Activated T-cell treated with anti-CD3 and anti-CD28 coated beads, Interleukin-2, amount 50 U/mL, for 1 hour (primary cell): Measurements from ENCODE around the gene IARS2.
"Not testable (repeated sequence)": the region's sequence is repeated elsewhere in the genome, so short reads cannot be mapped to it uniquely, and the experiment has no call there.

Experiments
- DNase-seq: peaks from one replicate; pipeline ENCODE4 v3.0.0-alpha.2; 2020

The IARS2 gene

DNA sequence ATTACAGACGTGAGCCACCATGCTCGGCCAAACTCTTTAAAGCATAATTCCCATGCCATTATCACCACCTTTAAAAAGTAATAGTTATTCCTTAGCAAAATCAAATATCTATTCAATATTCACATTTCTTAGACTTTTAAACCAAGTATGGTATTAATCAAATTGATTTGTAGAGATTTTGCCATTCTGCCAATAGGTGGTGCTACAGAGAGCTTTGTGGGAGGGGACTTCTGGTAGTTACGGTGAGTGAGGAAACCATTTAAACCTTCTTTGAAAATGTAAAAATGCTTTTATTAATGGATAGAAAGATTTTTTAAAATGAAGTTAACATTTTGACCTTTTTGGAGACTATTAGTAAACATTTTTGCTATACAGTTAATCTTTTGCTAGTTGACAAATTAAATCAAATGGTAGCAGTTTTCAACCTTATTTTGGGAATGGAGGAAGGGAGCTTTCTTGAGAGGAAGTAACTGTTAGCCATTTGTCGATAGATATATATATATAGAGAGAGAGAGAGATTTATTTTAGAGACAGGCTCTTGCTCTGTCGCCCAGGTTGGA lies 19.3 kb downstream of the IARS2 start:
- no peak for DNase-seq

DNA sequence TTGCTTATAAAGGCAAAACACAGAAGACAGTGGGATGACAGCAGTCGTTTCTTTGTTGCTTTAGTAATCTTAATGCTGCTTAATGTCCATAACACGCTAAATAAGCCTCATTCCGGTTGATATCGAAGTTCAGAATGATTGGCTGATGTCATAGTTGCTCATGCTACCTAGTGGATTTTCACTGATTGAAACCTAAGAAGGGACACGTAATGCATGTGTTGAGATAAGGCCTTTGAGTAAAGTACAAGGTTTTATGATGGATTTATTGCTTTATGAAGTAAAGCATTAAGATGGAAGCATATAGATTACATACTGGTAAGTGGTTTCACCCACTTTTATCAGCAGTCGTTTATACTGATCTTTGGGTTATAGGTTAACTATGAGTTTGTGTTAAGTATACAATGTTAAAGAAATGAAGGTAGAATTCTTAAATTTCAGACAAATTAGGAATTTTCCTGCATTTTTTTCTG lies 25.1 kb downstream of the IARS2 start:
- DNase-seq: no peak

DNA sequence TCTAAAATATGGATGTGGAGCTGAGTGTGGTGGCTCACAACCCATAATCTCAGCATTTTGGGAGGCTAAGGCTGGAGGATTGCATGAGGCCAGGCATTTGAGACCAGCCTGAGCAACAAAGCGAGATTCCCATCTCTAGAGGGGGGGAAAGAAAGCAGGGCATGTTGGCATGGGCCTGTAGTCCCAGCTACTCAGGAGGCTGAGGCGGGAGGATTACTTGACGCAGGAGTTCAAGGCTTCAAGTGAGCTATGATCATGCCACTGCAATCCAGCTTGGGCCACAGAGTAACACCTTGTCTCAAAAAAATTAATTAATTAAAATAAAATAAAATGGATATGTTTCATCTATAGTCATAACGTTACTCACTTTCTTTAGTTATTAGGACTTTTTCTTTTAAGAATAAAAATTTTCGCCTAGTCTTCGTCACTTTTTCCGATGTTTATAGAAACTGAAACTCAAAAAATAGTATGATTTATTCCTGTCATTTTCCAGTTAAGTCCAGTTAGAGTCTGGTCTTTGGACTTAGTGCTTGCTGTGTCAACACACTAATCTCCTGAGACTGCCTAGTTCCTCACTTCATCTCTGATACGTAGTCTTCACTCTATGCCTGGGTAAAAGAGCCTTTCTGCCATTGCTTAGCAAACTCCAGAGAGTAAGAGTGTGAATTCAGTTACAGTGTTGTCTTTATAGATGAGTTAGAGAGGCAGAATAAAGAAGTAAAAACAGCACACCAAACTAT lies 28.0 kb downstream of the IARS2 start:
- DNase-seq: no peak

DNA sequence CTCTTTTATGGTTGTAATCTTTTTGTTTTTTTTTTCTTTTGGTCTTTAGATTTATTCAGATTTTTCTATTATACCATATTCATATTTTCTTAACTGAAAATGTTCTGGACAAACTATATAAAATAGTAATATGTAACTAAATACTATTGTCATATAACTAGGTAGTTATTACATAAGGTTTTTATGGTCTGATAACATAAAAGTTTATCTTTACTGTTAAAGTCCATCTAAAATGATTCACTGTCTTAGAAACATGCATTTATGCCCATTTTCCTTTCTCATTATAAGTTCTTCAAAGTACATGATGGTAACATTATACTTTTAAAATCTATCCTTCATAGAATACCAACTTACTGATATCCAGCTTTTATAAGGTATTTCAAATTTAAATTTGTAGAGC lies 29.1 kb downstream of the IARS2 start:
- no peak for DNase-seq

DNA sequence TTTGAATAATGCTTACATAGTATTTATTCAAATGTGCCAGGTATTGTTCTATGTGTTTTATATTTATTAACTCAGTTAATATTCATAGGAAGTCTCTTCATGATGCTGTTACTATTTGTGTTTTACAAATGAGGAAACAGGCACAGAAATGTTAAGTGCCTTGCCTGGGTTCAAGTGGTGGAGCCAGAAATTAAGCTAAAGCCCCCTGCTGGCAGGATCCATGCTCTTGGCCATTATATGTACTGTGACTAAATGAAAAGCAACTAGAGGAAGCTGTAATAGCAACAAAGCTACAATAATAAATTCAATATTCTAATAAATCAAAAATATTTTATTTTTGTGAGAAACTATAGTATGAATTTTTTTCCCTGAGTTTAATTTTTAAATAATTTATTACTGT lies 30.0 kb downstream of the IARS2 start:
- DNase-seq: no peak

DNA sequence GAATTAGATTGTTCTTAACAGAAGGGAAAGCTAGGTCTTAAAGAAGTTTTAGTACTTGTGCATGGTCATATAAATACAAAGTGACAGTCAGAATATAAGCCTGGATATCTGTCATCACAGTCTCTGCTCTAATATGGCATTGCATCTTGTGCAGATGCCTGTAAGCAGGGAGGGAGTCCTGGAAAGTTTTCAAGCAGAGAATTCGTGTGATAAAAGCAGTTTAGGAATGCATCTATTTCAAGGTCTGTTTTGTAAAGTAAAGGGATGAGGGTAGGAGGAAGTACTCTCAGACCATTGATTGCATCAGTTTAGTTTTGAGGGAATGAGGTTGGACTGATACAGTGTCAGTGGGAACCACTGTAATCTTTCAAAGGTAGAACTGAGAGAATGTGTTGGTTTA lies 30.6 kb downstream of the IARS2 start:
- no peak for DNase-seq

DNA sequence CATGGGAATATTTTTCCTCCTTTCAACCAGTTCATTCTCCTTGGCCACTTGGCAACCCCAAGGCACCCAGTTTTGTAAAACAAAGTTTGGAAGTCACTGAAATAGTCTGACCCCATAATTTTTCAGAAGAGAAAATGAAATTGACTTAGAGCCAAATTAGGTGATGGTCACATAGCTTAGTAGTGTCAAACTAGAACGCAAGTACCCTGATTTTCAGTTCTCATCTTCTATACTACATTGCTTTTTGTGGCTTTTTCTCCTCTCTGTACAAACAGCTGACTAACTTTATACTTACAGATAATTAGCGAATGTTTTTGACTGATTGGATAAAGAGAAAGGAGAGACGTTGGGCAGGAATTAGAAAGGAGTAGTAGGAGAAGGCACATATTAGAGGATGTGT lies 33.1 kb downstream of the IARS2 start:
- no peak for DNase-seq

DNA sequence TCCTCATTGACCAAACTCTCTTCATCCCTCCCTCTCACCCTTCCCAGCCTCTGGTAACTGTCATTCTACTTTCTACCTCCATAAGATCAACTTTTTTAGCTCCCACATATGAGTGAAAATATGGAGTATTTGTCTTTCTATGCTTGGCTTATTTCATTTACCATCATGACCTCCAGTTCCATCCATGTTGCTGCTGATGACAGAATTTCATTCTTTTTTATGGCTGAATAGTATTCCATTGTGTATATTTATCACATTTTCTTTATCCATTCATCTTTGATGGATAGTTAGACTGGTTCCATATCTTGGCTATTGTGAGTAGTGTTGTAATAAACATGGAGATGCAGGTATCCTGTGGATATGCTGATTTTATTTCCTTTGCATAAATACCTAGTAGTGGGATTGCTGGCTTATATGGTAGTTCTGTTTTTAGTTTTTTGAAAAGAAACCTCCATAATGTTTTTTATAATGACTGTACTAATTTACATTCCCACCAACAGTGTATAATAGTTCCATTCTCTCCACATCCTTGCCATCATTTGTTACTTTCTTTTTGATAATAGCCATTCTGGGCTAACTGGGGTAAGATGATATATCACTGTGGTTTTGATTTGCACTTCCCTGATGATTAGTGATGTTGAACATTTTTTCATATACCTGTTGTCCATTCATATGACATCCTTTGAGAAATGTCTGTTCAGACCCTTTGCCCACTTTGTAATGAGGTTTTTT lies 35.7 kb downstream of the IARS2 start:
- DNase-seq: no peak

DNA sequence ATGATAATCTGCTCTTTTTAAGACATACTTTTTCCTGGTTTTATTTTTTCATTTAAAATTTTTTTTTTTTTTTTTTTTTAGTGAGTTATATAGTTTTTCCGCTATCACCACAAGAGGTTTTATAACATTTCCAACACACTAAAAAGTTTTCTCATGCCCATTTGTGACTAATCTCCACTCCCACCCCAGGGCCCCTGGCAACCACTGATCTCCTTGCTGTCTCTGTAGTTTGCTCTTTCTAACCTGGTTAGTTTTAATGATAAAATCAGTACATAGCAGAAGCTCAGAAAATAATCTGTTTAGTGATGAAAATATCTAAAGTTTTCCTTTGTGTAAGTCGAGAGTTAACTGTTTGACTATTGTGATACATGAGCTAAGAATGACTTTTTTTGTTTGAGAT lies 41.8 kb downstream of the IARS2 start:
- no peak for DNase-seq

DNA sequence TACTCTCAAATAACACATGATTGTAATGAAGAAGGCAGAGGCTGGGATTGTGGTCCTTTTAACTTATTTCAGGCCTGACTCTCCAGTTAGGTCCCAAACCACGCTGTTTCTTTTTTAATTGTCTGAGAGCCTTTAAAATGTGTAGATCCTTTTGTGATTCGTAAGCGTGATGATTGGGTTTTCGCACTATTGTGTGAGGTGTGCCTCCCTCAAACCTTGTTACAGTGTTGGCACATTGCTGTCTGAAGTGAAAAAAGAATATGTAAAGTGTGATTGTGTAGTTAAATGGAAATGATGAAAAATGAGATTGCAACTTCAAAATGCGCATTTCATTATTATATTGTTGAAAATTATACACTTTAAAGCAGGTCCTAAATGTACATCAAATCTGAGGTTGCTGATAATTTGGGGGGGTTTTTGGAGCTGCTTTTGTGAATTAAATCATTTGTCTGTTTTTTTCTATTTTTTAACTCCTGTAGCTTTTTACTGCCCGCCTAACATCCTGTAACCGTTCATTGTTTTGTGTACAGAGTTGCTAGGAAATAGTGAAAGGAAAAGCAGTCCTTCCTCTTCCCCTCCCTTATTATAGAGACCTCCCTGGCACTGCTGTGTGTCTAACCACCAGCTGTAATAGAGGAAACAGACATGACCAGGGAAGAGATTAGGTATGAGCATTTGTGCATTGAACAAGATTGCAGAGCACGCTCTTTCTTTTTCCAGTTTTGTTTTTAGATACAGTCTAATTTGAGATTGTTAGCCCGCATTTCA lies 43.3 kb downstream of the IARS2 start:
- no peak for DNase-seq

DNA sequence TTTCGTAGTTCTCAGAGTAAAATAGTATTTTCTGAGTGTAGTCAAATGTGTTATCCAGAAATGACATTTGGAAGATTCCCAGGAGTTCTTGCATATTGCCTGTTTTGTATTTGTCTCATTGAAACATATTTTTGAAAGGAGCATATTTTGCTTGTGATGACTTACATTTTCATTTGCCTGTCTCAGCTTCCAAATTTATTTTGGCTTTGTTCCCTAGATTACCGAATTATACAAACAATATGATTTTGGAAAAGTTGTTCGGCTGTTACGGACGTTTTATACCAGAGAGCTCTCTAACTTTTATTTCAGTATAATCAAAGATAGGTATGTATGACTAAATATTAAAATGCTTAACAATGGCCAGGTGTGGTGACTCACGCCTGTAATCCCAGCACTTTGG lies 46.0 kb downstream of the IARS2 start:
- no peak for DNase-seq

DNA sequence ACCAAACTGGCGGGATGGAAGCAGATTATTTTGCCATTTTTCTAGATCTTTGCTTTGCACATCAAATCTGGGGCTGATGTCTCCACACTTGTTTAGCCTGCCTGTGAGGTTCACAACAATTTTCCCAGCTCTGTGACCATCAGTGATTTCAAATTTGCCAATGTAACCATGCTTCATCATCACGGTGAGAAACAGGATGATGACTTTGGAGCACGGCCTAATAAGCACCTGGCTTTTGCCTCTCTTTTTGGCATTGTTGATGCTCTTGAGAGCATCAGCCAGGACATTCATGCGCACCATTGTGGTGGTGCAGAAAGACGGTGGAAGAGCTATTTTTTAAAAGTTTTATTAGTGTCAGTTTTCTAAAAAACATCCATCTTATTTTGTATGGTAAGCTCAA lies 50.1 kb downstream of the IARS2 start:
- DNase-seq: no peak

DNA sequence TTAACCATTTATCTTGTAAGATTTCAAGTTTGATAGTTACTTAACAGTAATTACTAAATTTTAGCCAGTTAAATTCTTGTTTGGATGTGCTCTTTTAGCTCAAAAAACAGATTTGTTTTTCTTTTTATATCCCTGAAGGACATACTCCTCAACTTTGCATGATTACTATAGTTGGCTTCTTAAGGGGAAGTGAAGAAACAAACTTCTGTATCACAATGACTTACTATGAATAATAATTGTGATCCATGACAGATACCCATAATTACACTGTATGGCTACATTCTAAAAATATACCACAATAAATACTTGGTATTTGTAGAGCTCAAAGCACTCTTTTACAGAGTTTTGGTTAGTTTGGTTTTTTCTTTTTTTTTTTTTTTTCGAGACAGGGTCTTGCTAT lies 55.8 kb downstream of the IARS2 start:
- DNase-seq: no peak

DNA sequence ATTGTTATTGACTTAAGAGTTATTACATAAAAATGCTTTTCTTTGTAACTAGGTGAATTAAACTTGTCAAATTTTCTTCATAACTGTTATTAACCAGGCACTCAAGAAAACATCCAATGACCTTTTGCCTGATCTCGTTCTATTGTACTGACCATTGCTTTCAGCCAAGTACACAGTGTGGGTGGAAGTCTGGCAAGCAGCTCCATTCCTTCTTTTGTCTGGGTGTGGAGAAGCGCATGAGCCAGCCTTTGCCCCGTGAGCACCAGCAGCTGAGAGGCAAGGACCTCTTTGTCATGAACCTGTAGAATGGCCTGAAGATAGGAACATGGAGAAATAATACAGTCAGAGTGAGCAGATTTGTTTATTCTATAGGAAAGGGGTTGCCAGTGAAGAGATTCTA lies 57.5 kb downstream of the IARS2 start:
- DNase-seq: no peak

DNA sequence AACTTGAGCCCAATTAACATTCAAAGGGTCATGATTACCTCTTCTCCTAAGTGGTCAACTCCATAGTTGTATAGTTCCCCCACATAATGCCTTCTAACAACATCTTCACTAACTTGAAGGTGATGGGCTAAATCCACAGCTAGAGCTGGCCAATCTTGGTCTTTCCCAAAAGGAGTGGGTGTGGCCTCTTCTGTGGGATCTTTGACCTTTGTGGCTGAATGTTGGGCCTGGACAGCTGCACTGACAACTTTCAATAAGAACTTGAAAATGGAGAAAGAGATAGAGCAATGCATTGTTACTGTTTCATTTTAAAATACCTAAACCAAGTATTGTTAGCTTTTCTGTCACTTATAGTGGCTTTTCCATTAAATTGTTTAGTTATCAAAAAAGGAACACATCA lies 59.2 kb downstream of the IARS2 start:
- DNase-seq: no peak

DNA sequence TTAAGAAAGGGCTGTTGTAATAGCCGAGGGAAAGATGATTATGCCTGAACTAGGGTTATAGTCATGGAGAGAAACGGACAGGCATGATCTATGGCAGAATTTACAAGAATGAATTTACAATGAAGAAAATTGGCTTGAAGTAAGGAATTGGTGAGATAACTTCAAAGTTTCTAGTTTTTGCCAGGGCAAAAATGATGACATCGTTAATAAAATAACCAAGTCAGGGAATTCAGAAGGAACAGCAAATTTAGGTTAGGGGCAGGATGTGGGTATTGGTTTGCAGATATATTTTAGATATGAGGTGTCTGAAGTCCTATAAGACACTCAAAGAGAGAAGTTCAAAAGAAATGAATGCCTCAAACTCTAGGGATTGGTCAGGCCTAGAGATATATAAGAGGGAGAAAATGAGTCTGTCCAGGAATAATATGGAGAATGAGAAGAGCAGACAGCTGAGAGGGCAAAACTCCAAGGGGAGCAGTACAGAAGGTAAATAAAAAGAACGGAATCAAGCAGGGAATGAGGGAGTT lies 62.8 kb downstream of the IARS2 start:
- DNase-seq: no peak

DNA sequence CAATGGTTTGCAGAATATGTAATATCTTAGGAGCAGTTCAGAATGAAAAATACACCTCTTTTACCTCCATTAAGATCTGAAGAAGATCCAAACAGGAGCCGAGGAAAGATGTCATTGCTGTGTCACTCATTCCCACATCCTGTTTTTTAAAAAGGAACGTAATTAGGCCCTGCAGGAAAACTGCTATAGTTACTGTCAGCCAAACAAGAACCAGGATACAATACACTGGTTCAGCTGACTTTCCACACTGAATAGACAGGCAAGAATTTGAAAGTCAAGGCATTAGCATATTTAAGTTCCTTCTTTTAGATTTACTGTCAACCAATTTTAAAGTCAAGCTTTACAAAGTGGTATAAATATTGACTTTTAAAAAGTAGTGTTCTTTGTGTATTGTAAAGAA lies 63.8 kb downstream of the IARS2 start:
- DNase-seq: no peak

DNA sequence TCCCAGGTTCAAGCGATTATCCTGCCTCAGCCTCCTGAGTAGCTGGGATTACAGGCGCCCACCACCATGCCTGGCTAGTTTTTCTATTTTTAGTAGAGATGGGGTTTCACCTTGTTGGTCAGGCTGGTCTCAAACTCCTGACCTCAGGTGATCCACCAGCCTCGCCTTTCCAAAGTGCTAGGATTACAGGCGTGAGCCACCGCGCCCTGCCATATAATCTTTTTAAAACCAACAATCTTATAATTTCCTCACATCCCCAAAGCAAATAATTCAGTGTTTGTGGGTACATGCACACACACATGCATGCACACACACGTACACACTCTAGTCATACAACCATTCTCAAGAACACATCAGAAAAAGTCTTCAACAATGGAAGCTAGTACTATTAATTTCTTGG lies 64.6 kb downstream of the IARS2 start:
- not testable (repeated sequence) for DNase-seq

DNA sequence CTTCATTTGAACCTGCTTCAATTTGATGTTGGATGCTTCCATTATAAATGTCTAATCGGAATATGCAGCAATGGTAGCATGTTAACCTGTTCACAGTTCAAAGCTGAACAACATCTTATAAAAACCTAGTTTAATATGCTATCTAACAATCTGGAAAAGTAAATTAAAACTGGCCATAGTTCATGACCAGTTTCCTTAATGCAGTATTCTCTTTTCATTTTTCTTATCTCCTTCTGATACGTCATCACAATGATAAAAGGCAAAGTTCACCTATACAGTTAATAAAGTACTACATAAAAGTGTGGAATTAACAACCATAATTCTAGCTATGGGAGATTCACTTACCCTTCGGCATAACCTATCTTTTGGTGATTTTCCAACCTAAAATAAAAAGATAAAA lies 65.1 kb downstream of the IARS2 start:
- DNase-seq: no peak

DNA sequence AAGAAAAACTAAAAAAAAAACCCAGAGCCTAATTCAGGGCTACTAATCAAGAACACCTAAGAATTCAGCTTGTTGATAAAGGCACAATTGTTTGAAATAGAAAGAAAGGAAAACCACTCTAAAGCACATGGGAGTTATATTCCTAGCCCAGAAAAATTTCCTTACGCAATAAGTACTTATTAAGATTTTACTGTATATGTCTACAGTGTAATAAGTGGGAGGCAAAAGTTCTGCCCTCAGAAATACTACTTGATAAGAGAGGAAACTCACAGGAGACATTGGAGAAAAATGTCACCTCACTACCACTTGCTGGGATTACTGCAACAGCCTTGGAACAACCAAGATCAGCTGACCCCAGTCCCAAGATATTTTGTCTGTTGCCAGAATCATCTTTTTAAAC lies 66.1 kb downstream of the IARS2 start:
- DNase-seq: no peak

DNA sequence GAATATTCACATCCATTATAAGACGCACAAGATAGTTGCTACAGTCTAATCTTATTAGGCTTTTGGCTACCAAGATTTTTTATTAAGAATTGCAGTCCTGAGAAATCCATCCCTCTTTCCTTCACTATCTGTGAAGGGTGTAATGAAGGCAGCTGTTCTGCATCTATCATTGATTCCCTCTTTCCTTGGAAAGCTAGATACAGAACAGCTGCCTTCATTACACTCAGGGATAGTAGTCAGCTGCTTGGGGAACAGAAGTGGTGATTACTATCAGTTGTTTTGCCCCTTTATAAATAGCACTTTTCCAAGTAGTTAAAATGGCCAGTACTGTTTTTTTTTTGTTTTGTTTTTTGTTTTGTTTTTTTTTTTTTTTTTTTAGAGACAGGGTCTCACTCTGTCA lies 70.2 kb downstream of the IARS2 start:
- DNase-seq: no peak

DNA sequence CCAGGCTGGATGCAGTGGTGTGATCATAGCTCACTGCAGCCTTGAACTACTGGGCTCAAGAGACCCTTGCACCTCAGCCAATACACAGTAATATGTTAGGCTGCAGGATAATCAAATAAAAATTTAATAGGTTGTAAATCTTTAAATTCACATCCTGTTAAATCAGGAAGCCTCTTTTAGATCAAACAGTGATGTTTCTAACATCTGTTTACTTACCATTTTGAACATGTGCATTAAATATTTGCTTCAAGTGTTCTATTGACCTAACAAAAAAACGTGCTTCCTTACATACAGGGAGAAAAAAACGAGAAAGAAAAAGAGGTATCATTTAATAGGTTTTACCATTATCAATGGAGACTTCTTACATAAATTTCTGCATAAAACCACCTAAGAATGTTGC lies 70.6 kb downstream of the IARS2 start:
- no peak for DNase-seq

DNA sequence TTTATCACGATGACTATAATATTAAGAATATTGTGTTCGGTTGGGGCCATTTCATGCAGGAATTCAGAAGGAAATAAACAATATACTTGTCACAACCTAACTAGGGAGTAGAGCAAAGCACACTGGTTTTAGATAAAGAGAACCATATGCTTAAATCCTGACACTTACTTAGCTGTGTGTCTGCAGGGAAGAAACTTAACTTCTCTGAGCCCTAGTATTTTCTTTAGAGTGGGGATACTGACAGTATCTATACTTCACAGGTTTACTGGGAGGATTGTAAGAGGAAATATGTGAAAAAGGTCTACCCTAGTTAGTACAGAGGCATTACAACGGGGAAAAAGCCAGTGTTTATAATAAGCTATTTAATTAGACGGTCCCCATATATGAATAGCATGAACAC lies 72.9 kb downstream of the IARS2 start:
- DNase-seq: no peak
